GM23338 (cell line): ENCODE data around the gene RAP1GAP2. TPM values are rescaled to one million over a fixed set of nuclear protein-coding genes. Genes with fewer than 3 reads are reported as not detected.

Source experiments
- ATAC-seq: fragments of 200-7000 bp; cut with Tn5 transposase; 3 replicates; pipeline ENCODE4 v1.9.1; 2020
- DNase-seq: peaks from one replicate; pipeline ENCODE4 v3.0.0-alpha.2; 2015; ENCODE audit warnings: low spot score
- H2AFZ ChIP-seq: fragments of 200-600 bp; sonication (generic); 2 replicates; pipeline ENCODE4 v1.8.0; 2016; ENCODE audit warnings: antibody characterized with exemption, mild to moderate bottlenecking, moderate library complexity
- H3F3A ChIP-seq: fragments of 200-600 bp; sonication (generic); replicated peaks from 2 replicates; pipeline ENCODE4 v1.8.0; 2017; ENCODE audit warnings: antibody characterized with exemption, mixed run types, low read depth
- H3K27ac ChIP-seq: fragments of 200-600 bp; sonication (generic); 2 replicates; pipeline ENCODE4 v1.6.1; 2016; ENCODE audit warnings: low read depth
- H3K27me3 ChIP-seq: fragments of 200-600 bp; sonication (generic); 2 replicates; pipeline ENCODE4 v1.8.0; 2016; ENCODE audit warnings: mild to moderate bottlenecking, mixed run types, moderate library complexity; ENCODE audit not compliant: insufficient read depth
- H3K36me3 ChIP-seq: fragments of 200-600 bp; sonication (generic); 2 replicates; pipeline ENCODE4 v1.8.0; 2016; ENCODE audit warnings: mild to moderate bottlenecking; ENCODE audit not compliant: insufficient read depth
- H3K4me1 ChIP-seq: fragments of 200-600 bp; sonication (generic); 2 replicates; pipeline ENCODE4 v1.8.0; 2016; ENCODE audit warnings: mild to moderate bottlenecking, moderate library complexity; ENCODE audit not compliant: insufficient read depth
- H3K4me2 ChIP-seq: fragments of 200-600 bp; sonication (generic); 2 replicates; pipeline ENCODE4 v1.7.1; 2017; ENCODE audit warnings: mixed run types
- H3K4me3 ChIP-seq: fragments of 200-600 bp; sonication (generic); 2 replicates; pipeline ENCODE4 v1.6.1; 2016; ENCODE audit warnings: mixed run types
- H3K79me2 ChIP-seq: fragments of 200-600 bp; sonication (generic); replicated peaks from 2 replicates; pipeline ENCODE4 v1.8.0; 2017; ENCODE audit warnings: mild to moderate bottlenecking; ENCODE audit not compliant: insufficient read depth
- H3K9me2 ChIP-seq: fragments of 200-600 bp; sonication (generic); 2 replicates; pipeline ENCODE4 v1.8.0; 2017; ENCODE audit not compliant: insufficient read depth
- H4K20me1 ChIP-seq: fragments of 200-600 bp; sonication (generic); replicated peaks from 2 replicates; pipeline ENCODE4 v1.8.0; 2017; ENCODE audit warnings: mild to moderate bottlenecking; ENCODE audit not compliant: insufficient read depth
- H3K27ac Mint-ChIP-seq: 2 replicates; pipeline ENCODE4 v1.8.0; 2020; ENCODE audit warnings: inconsistent platforms, mild to moderate bottlenecking, moderate library complexity, mixed read lengths
- H3K27me3 Mint-ChIP-seq: 3 replicates; pipeline ENCODE4 v1.8.0; 2022; ENCODE audit warnings: low read depth, mild to moderate bottlenecking, moderate library complexity, mixed read lengths, inconsistent platforms; ENCODE audit not compliant: insufficient read depth, poor library complexity
- H3K36me3 Mint-ChIP-seq: 3 replicates; pipeline ENCODE4 v1.8.0; 2021; ENCODE audit warnings: low read depth, mild to moderate bottlenecking, inconsistent platforms, moderate library complexity, mixed read lengths
- H3K4me1 Mint-ChIP-seq: 3 replicates; pipeline ENCODE4 v1.8.0; 2020; ENCODE audit warnings: mild to moderate bottlenecking, inconsistent platforms, mixed read lengths
- H3K4me3 Mint-ChIP-seq: 3 replicates; pipeline ENCODE4 v1.8.0; 2021; ENCODE audit warnings: moderate library complexity, mild to moderate bottlenecking, inconsistent platforms, mixed read lengths
- H3K9me3 Mint-ChIP-seq: 3 replicates; pipeline ENCODE4 v1.8.0; 2020; ENCODE audit warnings: moderate library complexity, mild to moderate bottlenecking, inconsistent platforms, mixed read lengths
- ETS1 ChIP-seq: IDR thresholded peaks from 2 replicates; pipeline ENCODE4 v1.6.1; 2016; ENCODE audit warnings: antibody characterized with exemption
- STAT1 ChIP-seq: IDR thresholded peaks from one replicate; pipeline ENCODE4 v1.6.1; 2016; ENCODE audit warnings: antibody characterized with exemption; ENCODE audit not compliant: unreplicated experiment
- ZNF114 ChIP-seq: fragments of 250-450 bp; sonication (Bioruptor Pico); IDR thresholded peaks from 2 replicates; pipeline ENCODE4 v1.5.0; 2020; ENCODE audit warnings: mild to moderate bottlenecking, moderate library complexity
- ZNF331 ChIP-seq: fragments of 250-450 bp; sonication (Bioruptor Pico); IDR thresholded peaks from 2 replicates; pipeline ENCODE4 v1.5.0; 2020; ENCODE audit warnings: low read depth, mild to moderate bottlenecking, moderate library complexity
- polyA plus RNA-seq: library from polyadenylated mRNA; unstranded; fragments of >200 nt; fragmentation: Nextera tagmentation; extraction: Ambion mirVana; gene quantifications from 2 replicates; pipeline ENCODE4 v1.2.1, GENCODE V29; 2016
- total RNA-seq: library from RNA; depleted of rRNA; stranded (reverse); fragments of >200 nt; shearing (Covaris generic); gene quantifications from 2 replicates; pipeline ENCODE4 v1.2.3, GENCODE V29; 2014
- TF ChIP-seq, protein P1 (sequence below): fragments of 250-450 bp; sonication (Bioruptor Pico); IDR thresholded peaks from 2 replicates; pipeline ENCODE4 v1.5.0; 2020; ENCODE audit warnings: mild to moderate bottlenecking, moderate library complexity

RAP1GAP2 gene
- total and polyA plus RNA-seq, 2 experiments from 2014 or later: 17.8 to 46.1 TPM

- no peak for TF ChIP-seq ETS1
These were observed 12.4 kb downstream of the RAP1GAP2 start (continued) for GRCh38 chr17:2808367-2809335.

DNA sequence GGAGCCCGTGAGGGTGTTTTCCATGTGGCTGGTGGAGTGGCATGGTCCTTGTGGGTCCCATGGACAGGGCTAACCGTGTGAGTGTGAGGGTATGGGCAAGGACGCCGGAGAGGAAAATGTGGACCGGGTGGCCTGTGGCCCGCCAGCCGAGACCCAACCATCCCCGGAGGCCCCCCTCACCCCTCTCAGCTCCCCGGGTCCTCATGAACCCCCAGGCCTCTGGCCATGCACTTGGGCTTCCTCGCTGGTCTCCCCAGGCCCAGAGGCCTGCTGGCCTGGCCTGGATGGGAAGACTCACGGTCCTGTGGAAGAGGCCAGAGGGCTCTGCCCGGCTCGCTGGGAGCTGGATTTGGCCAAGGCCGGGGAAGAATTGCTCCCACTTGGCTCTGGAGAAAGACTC, 13.1 kb downstream of the RAP1GAP2 start:
- H3K4me1 Mint-ChIP-seq: peaks cover 10% of the 10 kb centered on the region; the same call in 2 of the 3 replicates
- TF ChIP-seq ZNF114 (CRISPR knock-in tag) (no peak), ZNF331 (no peak), ETS1 (no peak)
- no peak overlapping the region for H3K27ac Mint-ChIP-seq
- no peak for DNase-seq
- no peaks in the 10 kb centered on the region for H3K27me3 ChIP-seq
- no peaks in the 10 kb centered on the region; the same call in 1 of the 2 replicates for H3K4me1 ChIP-seq
- no peaks in the 10 kb centered on the region for H3K79me2 ChIP-seq
- no peak for ATAC-seq
- no peaks in the 10 kb centered on the region for H3K36me3 ChIP-seq
- no peaks in the 10 kb centered on the region for H3F3A ChIP-seq
- H3K4me2 ChIP-seq: no peak overlapping the region
- H3K9me2 ChIP-seq: no peaks in the 10 kb centered on the region
- no peaks in the 10 kb centered on the region for H4K20me1 ChIP-seq
- peaks cover 7% of the 10 kb centered on the region for H3K27me3 Mint-ChIP-seq
- H3K4me3 Mint-ChIP-seq: no peak overlapping the region
- no peak overlapping the region for H3K4me3 ChIP-seq
- H3K27ac ChIP-seq: no peak overlapping the region
- no peaks in the 10 kb centered on the region for H3K36me3 Mint-ChIP-seq
- H2AFZ ChIP-seq: no peak overlapping the region
- no peaks in the 10 kb centered on the region for H3K9me3 Mint-ChIP-seq

DNA sequence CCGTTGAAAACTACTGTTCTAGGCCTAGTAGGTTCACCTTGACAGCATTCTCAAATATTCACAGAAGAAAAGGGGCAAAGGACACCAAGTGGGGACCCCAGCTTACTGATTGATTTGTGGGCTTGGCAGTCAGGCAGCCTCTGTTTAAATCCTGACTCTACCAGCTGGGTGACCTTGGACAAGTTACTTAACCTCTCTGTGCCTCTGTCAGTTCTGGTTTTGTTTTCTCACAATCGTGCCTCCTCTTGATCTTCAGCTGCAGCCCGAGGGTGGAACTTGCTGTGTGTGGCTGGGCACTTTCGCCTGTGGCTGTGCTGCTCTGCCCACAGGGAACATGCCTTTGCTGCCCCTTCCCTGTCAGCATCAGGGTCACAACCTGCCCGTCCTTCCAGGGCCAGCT, 17.8 kb downstream of the RAP1GAP2 start:
- H3K4me3 Mint-ChIP-seq: no peak overlapping the region
- H3K27ac ChIP-seq: no peak overlapping the region
- DNase-seq (no peak), ATAC-seq (no peak)
- no peaks in the 10 kb centered on the region for H4K20me1 ChIP-seq
- H3K9me3 Mint-ChIP-seq: no peaks in the 10 kb centered on the region
- H3K27ac Mint-ChIP-seq: no peak overlapping the region
- no peak overlapping the region for H2AFZ ChIP-seq
- no peaks in the 10 kb centered on the region for H3K36me3 ChIP-seq
- no peak overlapping the region for H3K4me2 ChIP-seq
- H3K36me3 Mint-ChIP-seq: no peaks in the 10 kb centered on the region
- peaks cover 10% of the 10 kb centered on the region for H3K4me1 Mint-ChIP-seq
- H3K27me3 Mint-ChIP-seq: peaks cover 7% of the 10 kb centered on the region
- H3K4me3 ChIP-seq: no peak overlapping the region
- H3F3A ChIP-seq: no peaks in the 10 kb centered on the region
- H3K4me1 ChIP-seq: no peaks in the 10 kb centered on the region
- H3K79me2 ChIP-seq: no peaks in the 10 kb centered on the region
- H3K27me3 ChIP-seq: no peaks in the 10 kb centered on the region
- no peaks in the 10 kb centered on the region for H3K9me2 ChIP-seq
- TF ChIP-seq ETS1: no peak
- TF ChIP-seq, protein P1, sequence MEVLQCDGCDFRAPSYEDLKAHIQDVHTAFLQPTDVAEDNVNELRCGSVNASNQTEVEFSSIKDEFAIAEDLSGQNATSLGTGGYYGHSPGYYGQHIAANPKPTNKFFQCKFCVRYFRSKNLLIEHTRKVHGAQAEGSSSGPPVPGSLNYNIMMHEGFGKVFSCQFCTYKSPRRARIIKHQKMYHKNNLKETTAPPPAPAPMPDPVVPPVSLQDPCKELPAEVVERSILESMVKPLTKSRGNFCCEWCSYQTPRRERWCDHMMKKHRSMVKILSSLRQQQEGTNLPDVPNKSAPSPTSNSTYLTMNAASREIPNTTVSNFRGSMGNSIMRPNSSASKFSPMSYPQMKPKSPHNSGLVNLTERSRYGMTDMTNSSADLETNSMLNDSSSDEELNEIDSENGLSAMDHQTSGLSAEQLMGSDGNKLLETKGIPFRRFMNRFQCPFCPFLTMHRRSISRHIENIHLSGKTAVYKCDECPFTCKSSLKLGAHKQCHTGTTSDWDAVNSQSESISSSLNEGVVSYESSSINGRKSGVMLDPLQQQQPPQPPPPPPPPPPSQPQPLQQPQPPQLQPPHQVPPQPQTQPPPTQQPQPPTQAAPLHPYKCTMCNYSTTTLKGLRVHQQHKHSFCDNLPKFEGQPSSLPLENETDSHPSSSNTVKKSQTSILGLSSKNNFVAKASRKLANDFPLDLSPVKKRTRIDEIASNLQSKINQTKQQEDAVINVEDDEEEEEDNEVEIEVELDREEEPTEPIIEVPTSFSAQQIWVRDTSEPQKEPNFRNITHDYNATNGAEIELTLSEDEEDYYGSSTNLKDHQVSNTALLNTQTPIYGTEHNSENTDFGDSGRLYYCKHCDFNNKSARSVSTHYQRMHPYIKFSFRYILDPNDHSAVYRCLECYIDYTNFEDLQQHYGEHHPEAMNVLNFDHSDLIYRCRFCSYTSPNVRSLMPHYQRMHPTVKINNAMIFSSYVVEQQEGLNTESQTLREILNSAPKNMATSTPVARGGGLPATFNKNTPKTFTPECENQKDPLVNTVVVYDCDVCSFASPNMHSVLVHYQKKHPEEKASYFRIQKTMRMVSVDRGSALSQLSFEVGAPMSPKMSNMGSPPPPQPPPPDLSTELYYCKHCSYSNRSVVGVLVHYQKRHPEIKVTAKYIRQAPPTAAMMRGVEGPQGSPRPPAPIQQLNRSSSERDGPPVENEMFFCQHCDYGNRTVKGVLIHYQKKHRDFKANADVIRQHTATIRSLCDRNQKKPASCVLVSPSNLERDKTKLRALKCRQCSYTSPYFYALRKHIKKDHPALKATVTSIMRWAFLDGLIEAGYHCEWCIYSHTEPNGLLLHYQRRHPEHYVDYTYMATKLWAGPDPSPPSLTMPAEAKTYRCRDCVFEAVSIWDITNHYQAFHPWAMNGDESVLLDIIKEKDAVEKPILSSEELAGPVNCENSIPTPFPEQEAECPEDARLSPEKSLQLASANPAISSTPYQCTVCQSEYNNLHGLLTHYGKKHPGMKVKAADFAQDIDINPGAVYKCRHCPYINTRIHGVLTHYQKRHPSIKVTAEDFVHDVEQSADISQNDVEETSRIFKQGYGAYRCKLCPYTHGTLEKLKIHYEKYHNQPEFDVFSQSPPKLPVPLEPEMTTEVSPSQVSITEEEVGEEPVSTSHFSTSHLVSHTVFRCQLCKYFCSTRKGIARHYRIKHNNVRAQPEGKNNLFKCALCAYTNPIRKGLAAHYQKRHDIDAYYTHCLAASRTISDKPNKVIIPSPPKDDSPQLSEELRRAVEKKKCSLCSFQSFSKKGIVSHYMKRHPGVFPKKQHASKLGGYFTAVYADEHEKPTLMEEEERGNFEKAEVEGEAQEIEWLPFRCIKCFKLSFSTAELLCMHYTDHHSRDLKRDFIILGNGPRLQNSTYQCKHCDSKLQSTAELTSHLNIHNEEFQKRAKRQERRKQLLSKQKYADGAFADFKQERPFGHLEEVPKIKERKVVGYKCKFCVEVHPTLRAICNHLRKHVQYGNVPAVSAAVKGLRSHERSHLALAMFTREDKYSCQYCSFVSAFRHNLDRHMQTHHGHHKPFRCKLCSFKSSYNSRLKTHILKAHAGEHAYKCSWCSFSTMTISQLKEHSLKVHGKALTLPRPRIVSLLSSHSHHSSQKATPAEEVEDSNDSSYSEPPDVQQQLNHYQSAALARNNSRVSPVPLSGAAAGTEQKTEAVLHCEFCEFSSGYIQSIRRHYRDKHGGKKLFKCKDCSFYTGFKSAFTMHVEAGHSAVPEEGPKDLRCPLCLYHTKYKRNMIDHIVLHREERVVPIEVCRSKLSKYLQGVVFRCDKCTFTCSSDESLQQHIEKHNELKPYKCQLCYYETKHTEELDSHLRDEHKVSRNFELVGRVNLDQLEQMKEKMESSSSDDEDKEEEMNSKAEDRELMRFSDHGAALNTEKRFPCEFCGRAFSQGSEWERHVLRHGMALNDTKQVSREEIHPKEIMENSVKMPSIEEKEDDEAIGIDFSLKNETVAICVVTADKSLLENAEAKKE (CRISPR knock-in tag): no peak
- no peak for TF ChIP-seq ZNF331
- TF ChIP-seq STAT1: no peak
